Activated CD8-positive, alpha-beta T cell treated with anti-CD3 and anti-CD28 coated beads for 36 hours (primary cell): ENCODE measurements around the gene MFSD8. TPM values are rescaled to one million over a fixed set of nuclear protein-coding genes. Genes with fewer than 3 reads are reported as not detected.

ENCODE experiments used
- ATAC-seq: fragments of 200-7000 bp; cut with Tn5 transposase; one replicate; pipeline ENCODE4 v1.10.0; 2021; ENCODE audit warnings: mild to moderate bottlenecking, moderate library complexity
- CTCF ChIA-PET: fragments of 350-600 bp; sonication (Branson Sonifier 250); formaldehyde crosslinking; loops from one replicate; lab custom pipeline; 2021; ENCODE audit warnings: antibody characterized with exemption; lab: Charles Lee
- POLR2A ChIA-PET: fragments of 350-600 bp; sonication (Branson Sonifier 250); formaldehyde crosslinking; loops from one replicate; lab custom pipeline; 2021; ENCODE audit warnings: antibody characterized with exemption; lab: Charles Lee
- DNase-seq: peaks from one replicate; pipeline ENCODE4 v3.0.0-alpha.2; 2020
- H3K27ac Mint-ChIP-seq: one replicate; pipeline ENCODE4 v1.8.0; 2021; ENCODE audit warnings: mild to moderate bottlenecking, mixed read lengths
- H3K27me3 Mint-ChIP-seq: one replicate; pipeline ENCODE4 v1.8.0; 2021; ENCODE audit warnings: mixed read lengths
- H3K36me3 Mint-ChIP-seq: one replicate; pipeline ENCODE4 v1.8.0; 2021; ENCODE audit warnings: low read depth, mixed read lengths
- H3K4me1 Mint-ChIP-seq: one replicate; pipeline ENCODE4 v1.8.0; 2021; ENCODE audit warnings: low read depth, mixed read lengths
- H3K4me3 Mint-ChIP-seq: one replicate; pipeline ENCODE4 v1.8.0; 2021; ENCODE audit warnings: mild to moderate bottlenecking, moderate library complexity, mixed read lengths
- H3K9me3 Mint-ChIP-seq: one replicate; pipeline ENCODE4 v1.8.0; 2021; ENCODE audit warnings: mixed read lengths
- intact Hi-C: fragments of 100-400 bp; cut with micrococcal nuclease; formaldehyde crosslinking; loops from one replicate; pipeline ENCODE4 v1.10.0; 2022
- total RNA-seq, 2 experiments: library from RNA; stranded (reverse); gene quantifications; one replicate each; pipeline ENCODE4 v1.2.3, GENCODE V29; 2021
- TF ChIP-seq, protein P1 (sequence below): fragments of 200-600 bp; IDR thresholded peaks from one replicate; pipeline ENCODE4 v1.8.0; 2022; ENCODE audit warnings: antibody characterized with exemption, mild to moderate bottlenecking

MFSD8 gene
- total RNA-seq, 2 experiments from 2014 or later, result 12.5 to 14.2 TPM

DNA sequence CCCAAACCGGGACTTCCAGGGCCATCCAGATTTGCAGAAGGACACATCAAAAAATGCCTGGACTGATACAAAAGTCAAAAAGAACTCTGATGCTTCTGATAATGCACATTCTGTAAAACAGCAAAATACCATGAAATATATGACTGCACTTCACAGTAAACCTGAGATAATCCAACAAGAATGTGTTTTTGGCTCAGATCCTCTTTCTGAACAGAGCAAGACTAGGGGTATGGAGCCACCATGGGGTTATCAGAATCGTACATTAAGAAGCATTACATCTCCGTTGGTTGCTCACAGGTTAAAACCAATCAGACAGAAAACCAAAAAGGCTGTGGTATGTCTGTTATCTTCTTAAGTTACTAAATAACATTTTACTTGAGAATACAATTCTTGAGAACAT, 75.1 kb downstream of the MFSD8 start:
- DNase-seq, result no peak
- no peak overlapping the region for H3K27ac Mint-ChIP-seq
- peaks cover 41% of the 10 kb centered on the region for H3K36me3 Mint-ChIP-seq
- H3K4me1 Mint-ChIP-seq, result no peaks in the 10 kb centered on the region
- ChIA-PET POLR2A (interaction anchor here (1.6 kb wide), 1 partner anchor 9 kb away, joined by 10 read pairs; the partner anchor contains the start of gene PLK4), CTCF (no interaction called here)
- no peaks in the 10 kb centered on the region for H3K27me3 Mint-ChIP-seq
- intact Hi-C loops, result no loop called here
- no peak for ATAC-seq
- TF ChIP-seq, protein P1, sequence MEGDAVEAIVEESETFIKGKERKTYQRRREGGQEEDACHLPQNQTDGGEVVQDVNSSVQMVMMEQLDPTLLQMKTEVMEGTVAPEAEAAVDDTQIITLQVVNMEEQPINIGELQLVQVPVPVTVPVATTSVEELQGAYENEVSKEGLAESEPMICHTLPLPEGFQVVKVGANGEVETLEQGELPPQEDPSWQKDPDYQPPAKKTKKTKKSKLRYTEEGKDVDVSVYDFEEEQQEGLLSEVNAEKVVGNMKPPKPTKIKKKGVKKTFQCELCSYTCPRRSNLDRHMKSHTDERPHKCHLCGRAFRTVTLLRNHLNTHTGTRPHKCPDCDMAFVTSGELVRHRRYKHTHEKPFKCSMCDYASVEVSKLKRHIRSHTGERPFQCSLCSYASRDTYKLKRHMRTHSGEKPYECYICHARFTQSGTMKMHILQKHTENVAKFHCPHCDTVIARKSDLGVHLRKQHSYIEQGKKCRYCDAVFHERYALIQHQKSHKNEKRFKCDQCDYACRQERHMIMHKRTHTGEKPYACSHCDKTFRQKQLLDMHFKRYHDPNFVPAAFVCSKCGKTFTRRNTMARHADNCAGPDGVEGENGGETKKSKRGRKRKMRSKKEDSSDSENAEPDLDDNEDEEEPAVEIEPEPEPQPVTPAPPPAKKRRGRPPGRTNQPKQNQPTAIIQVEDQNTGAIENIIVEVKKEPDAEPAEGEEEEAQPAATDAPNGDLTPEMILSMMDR, result no peak
- no peak overlapping the region for H3K4me3 Mint-ChIP-seq
- H3K9me3 Mint-ChIP-seq, result no peaks in the 10 kb centered on the region

DNA sequence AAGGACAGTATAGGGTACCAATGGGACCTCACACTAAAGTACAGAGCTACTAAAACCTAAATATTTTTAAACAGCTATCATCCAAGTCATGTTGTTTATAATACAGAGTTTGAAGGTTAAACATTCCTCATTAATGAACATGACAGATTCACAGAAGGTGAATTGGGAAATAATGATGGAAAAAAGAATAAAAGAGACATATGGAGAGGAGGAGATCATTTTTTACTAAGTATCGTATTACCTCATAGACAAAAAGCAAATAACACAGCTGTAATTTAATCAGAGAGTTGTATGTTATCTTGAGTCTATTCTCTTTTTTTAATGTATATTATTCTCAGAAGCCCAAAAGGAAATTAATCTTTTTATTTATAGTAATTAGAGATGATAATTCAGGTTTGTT, 76.4 kb downstream of the MFSD8 start:
- H3K27ac Mint-ChIP-seq, result no peak overlapping the region
- ChIA-PET CTCF (interaction anchor here (0.7 kb wide), 1 partner anchor 388 kb away, joined by 4 read pairs; no protein-coding TSS in a partner anchor), POLR2A (no interaction called here)
- intact Hi-C loops, result no loop called here
- H3K4me3 Mint-ChIP-seq, result no peak overlapping the region
- H3K27me3 Mint-ChIP-seq, result no peaks in the 10 kb centered on the region
- no peaks in the 10 kb centered on the region for H3K4me1 Mint-ChIP-seq
- H3K36me3 Mint-ChIP-seq, result peaks cover 40% of the 10 kb centered on the region
- no peak for ATAC-seq
- no peaks in the 10 kb centered on the region for H3K9me3 Mint-ChIP-seq
- no peak for DNase-seq
- TF ChIP-seq, protein P1, result no peak

DNA sequence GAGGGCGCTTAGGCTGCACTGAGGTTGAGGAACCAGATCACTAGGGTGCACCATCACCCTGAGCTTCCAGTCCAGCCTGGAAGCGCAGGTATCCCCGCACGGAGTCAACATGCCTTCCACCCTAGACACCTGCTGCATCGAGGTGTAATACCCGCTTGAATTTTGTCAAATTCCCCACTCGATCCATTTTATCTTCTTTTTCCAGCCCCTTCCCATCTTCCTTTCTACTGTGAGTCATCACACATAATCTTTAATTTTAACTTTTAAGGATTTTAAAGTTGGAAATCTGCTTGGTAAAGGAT, 83.5 kb downstream of the MFSD8 start:
- ChIA-PET CTCF (interaction anchor here (1.1 kb wide), 1 partner anchor 18 kb away, joined by 3 read pairs; no protein-coding TSS in a partner anchor), POLR2A (interaction anchor here (0.6 to 3.0 kb wide), 9 partner anchors 9 to 179 kb away, joined by 3 to 17 read pairs (median 4); partner anchors contain the start of genes ABHD18, LARP1B and MFSD8)
- Mint-ChIP-seq H3K9me3 (no peaks in the 10 kb centered on the region), H3K27ac (peak overlapping the region; percentile 98), H3K27me3 (no peaks in the 10 kb centered on the region), H3K4me3 (peak overlapping the region; percentile 98), H3K4me1 (peaks cover 11% of the 10 kb centered on the region), H3K36me3 (peaks cover 37% of the 10 kb centered on the region)
- intact Hi-C loops, result loop anchor here (2.0 to 5.0 kb wide), 2 partner anchors 83 to 99 kb away; partner anchors contain the start of genes ABHD18, HSPA4L and MFSD8
- TF ChIP-seq, protein P1, result no peak
- DNase-seq, result no peak
- ATAC-seq, result peak; percentile 13

DNA sequence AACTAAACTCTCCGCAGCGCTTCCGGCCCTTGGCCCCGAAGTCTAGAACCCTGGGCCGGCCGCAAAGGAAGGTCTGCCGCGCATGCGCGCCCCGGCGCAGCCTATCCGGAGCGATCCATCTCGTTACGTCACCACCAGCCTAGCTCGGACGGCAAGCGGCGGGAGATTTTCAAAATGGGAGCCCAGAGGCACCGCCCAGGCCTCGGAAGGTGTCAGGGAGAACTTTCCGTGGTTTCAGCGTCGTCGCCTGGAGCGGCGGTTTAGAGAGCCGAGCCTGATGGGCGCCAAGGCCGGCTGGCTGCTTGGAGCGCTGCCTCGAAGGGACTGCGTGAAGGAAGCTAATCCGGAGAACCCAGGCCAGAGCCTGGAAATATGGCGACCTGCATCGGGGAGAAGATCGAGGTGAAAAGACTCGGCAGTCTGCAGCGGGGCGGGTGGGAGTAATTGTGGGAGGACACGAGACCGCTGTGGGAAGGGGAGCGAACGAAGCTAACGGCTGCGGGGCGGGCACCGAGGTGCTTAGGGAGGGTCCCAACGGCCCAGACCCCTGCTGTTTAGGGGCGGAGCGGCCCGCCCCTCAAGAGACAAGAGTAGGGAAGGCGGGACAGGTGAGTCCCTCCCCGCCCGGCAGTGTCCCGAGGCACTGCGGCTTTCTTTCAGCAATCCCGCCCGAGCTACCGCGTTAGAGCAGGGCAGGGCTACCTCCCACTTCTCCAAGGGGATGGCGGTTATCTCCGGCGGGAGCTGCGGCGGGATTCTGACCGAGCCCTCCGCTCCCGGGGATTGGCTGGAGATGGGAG, 84.0 kb downstream of the MFSD8 start, which contains the start of gene PLK4:
Gene PLK4, plus strand, starts transcription at position 131 of the 800 bp plus-strand sequence. Its CDS starts 242 bp downstream, at position 373.
- no peaks in the 10 kb centered on the region for H3K27me3 Mint-ChIP-seq
- TF ChIP-seq, protein P1, result no peak
- H3K4me3 Mint-ChIP-seq, result peak within 1 kb of the TSS; percentile 98
- DNase-seq (peak; percentile 97), ATAC-seq (peak; percentile 96)
- peaks cover 32% of the 10 kb centered on the region for H3K36me3 Mint-ChIP-seq
- no peaks in the 10 kb centered on the region for H3K9me3 Mint-ChIP-seq
- H3K4me1 Mint-ChIP-seq, result peaks cover 11% of the 10 kb centered on the region
- ChIA-PET POLR2A (interaction anchor here (0.6 to 3.0 kb wide), 9 partner anchors 10 to 180 kb away, joined by 3 to 17 read pairs (median 4); partner anchors contain the start of genes ABHD18, LARP1B and MFSD8), CTCF (interaction anchor here (1.1 kb wide), 1 partner anchor 19 kb away, joined by 3 read pairs; no protein-coding TSS in a partner anchor)
- H3K27ac Mint-ChIP-seq, result peak within 1 kb of the TSS; percentile 98
- intact Hi-C loops, result loop anchor here (2.0 to 5.0 kb wide), 2 partner anchors 84 to 99 kb away; partner anchors contain the start of genes ABHD18, HSPA4L and MFSD8
